CD14-positive monocyte (primary cell): ENCODE measurements around the gene HDGFL3. TPM values are rescaled to one million over a fixed set of nuclear protein-coding genes. Genes with fewer than 3 reads are reported as not detected.
A peak's percentile ranks its signal among the peaks of the same experiment; 100 is the strongest.

Source experiments
- DNase-seq, 3 donors: peaks; one replicate each; pipeline ENCODE4 v3.0.0-alpha.2; 2011 to 2022
- H2AFZ ChIP-seq: 2 replicates; pipeline ENCODE4 v1.6.0; 2012; ENCODE audit warnings: mild to moderate bottlenecking, low read depth, low read length, inconsistent platforms; ENCODE audit not compliant: insufficient read depth, poor library complexity, severe bottlenecking
- H3K27ac ChIP-seq, 2 donors: 1 replicate in 1 of 2; 2 replicates in 1 of 2; pipeline ENCODE4 v1.5.1; 2012 to 2013; ENCODE audit warnings: low read length in 2 of 2, control low read depth in 1 of 2, inconsistent platforms in 1 of 2, low read depth in 1 of 2, mild to moderate bottlenecking in 1 of 2
- H3K27me3 ChIP-seq, 2 donors: one replicate each; pipeline versions ENCODE4 v1.6.0 to v1.6.1; 2011 to 2013; ENCODE audit warnings: low read length in 2 of 2; ENCODE audit not compliant: control insufficient read depth in 2 of 2, insufficient read depth in 2 of 2
- H3K36me3 ChIP-seq, 2 donors: replicated peaks in 1 of 2; 1 replicate in 1 of 2; 2 replicates in 1 of 2; pipeline versions ENCODE4 v1.5.1 to v1.6.1; 2012 to 2013; ENCODE audit warnings: low read length in 2 of 2, control low read depth in 1 of 2, inconsistent platforms in 1 of 2, mild to moderate bottlenecking in 1 of 2; ENCODE audit not compliant: insufficient read depth in 2 of 2, control insufficient read depth in 1 of 2
- H3K4me1 ChIP-seq, 2 donors: 1 replicate in 1 of 2; 2 replicates in 1 of 2; pipeline versions ENCODE4 v1.5.1 to v1.6.1; 2012 to 2013; ENCODE audit warnings: low read length in 2 of 2, control low read depth in 1 of 2, inconsistent platforms in 1 of 2, mild to moderate bottlenecking in 1 of 2, moderate library complexity in 1 of 2; ENCODE audit not compliant: insufficient read depth in 2 of 2, control insufficient read depth in 1 of 2
- H3K4me2 ChIP-seq: replicated peaks from 2 replicates; pipeline ENCODE3; 2012; ENCODE audit warnings: low read length, moderate library complexity, mild to moderate bottlenecking; ENCODE audit not compliant: poor library complexity, severe bottlenecking; ENCODE audit errors: extremely low read depth
- H3K4me3 ChIP-seq, 3 experiments: fragments of 200-600 bp in 1 of 3; sonication (generic) in 1 of 3; replicated peaks in 1 of 3; 1 replicate in 2 of 3; 2 replicates in 1 of 3; pipeline ENCODE4 v1.5.1; 2011 to 2013; ENCODE audit warnings: low read length in 3 of 3, mild to moderate bottlenecking in 3 of 3, control low read depth in 2 of 3, low read depth in 2 of 3, inconsistent platforms in 1 of 3, moderate library complexity in 1 of 3
- H3K79me2 ChIP-seq: 2 replicates; pipeline ENCODE4 v1.6.0; 2012; ENCODE audit warnings: mild to moderate bottlenecking, control low read depth, inconsistent platforms, low read length, moderate library complexity; ENCODE audit not compliant: insufficient read depth
- H3K9ac ChIP-seq: 2 replicates; pipeline ENCODE4 v1.6.0; 2017; ENCODE audit warnings: low read length, mild to moderate bottlenecking; ENCODE audit not compliant: insufficient read depth, poor library complexity, severe bottlenecking
- H3K9me3 ChIP-seq, 2 donors: replicated peaks in 1 of 2; 1 replicate in 1 of 2; 2 replicates in 1 of 2; pipeline versions ENCODE4 v1.5.1 to v1.6.1; 2012 to 2013; ENCODE audit warnings: low read length in 2 of 2, control low read depth in 1 of 2; ENCODE audit not compliant: control insufficient read depth in 1 of 2, insufficient read depth in 1 of 2
- H4K20me1 ChIP-seq: 2 replicates; pipeline ENCODE4 v1.6.0; 2012; ENCODE audit warnings: mild to moderate bottlenecking, low read length, control low read depth, moderate library complexity; ENCODE audit not compliant: insufficient read depth
- H3K27ac Mint-ChIP-seq, 7 donors: one replicate each; pipeline ENCODE4 v1.8.0; 2020; ENCODE audit warnings: mild to moderate bottlenecking in 7 of 7, mixed read lengths in 7 of 7, moderate library complexity in 6 of 7, inconsistent platforms in 2 of 7
- H3K27me3 Mint-ChIP-seq, 3 donors: one replicate each; pipeline ENCODE4 v1.8.0; 2021 to 2022; ENCODE audit warnings: low read depth in 3 of 3, mild to moderate bottlenecking in 3 of 3, mixed read lengths in 3 of 3, moderate library complexity in 3 of 3, inconsistent platforms in 1 of 3
- H3K36me3 Mint-ChIP-seq, 2 donors: one replicate each; pipeline ENCODE4 v1.8.0; 2020; ENCODE audit warnings: mixed read lengths in 2 of 2, inconsistent platforms in 1 of 2, mild to moderate bottlenecking in 1 of 2
- H3K4me1 Mint-ChIP-seq: one replicate; pipeline ENCODE4 v1.8.0; 2020; ENCODE audit warnings: mild to moderate bottlenecking, mixed read lengths
- H3K4me3 Mint-ChIP-seq, 2 donors: one replicate each; pipeline ENCODE4 v1.8.0; 2020; ENCODE audit warnings: mild to moderate bottlenecking in 2 of 2, mixed read lengths in 2 of 2, moderate library complexity in 1 of 2
- H3K9me3 Mint-ChIP-seq, 7 donors: one replicate each; pipeline ENCODE4 v1.8.0; 2020 to 2022; ENCODE audit warnings: mixed read lengths in 7 of 7, mild to moderate bottlenecking in 6 of 7, moderate library complexity in 6 of 7, inconsistent platforms in 2 of 7
- CTCF ChIP-seq: fragments of 200-600 bp; IDR thresholded peaks from one replicate; pipeline ENCODE4 v1.8.0; 2022; ENCODE audit warnings: antibody characterized with exemption, mild to moderate bottlenecking
- WGBS: methylation state at CpG from one replicate; pipeline ENCODE4 v1.1.5; 2013; ENCODE audit warnings: missing lambda C conversion rate; ENCODE audit not compliant: insufficient coverage; 5-methylcytosine and 5-hydroxymethylcytosine counted together
- intact Hi-C, 2 donors: fragments of 100-400 bp; cut with micrococcal nuclease; formaldehyde crosslinking; loops; one replicate each; pipeline versions ENCODE4 v1.15.0 to v1.15.1; 2023
- polyA plus RNA-seq, 3 donors: library from polyadenylated mRNA; depleted of rRNA in 1 of 3; unstranded in 2 of 3; stranded (reverse) in 1 of 3; fragments of 300-500 nt in 2 of 3; fragments of >200 nt in 1 of 3; fragmentation: Illumina TruSeq in 2 of 3; gene quantifications; 1 replicate in 2 of 3; 2 replicates in 1 of 3; pipeline ENCODE4 v1.2.3, GENCODE V29; 2012 to 2021

Gene HDGFL3
- polyA plus RNA-seq, 3 donors: 0.35 to 1.1 (median 0.69) TPM

GRCh38 chr15:83206526-83207008 lies 1.1 kb downstream of the HDGFL3 start:
- Histone ChIP-seq H3K4me1 (peaks cover 11 to 16% of the 10 kb centered on the region in 2 donors), H3K4me3 (peak overlapping the region; percentile 44 to 81 (median 75)), H2AFZ (peak overlapping the region; percentile 92), H3K9ac (peak overlapping the region; percentile 71), H3K9me3 (no peaks in the 10 kb centered on the region), H3K27me3 (peaks cover 37 to 44% of the 10 kb centered on the region in 2 donors), H4K20me1 (no peaks in the 10 kb centered on the region), H3K36me3 (no peaks in the 10 kb centered on the region), H3K79me2 (no peaks in the 10 kb centered on the region), H3K27ac (no peak overlapping the region), H3K4me2 (peak overlapping the region; percentile 80)
- Mint-ChIP-seq H3K27ac (peak overlapping the region in 1 of 7 donors; percentile 63), H3K4me1 (peaks cover 11% of the 10 kb centered on the region), H3K27me3 (peaks cover 10 to 17% (median 10%) of the 10 kb centered on the region in 3 donors), H3K4me3 (peak overlapping the region; percentile 86 to 89), H3K36me3 (peaks cover 0 to 10% of the 10 kb centered on the region in 2 donors), H3K9me3 (peaks cover 0 to 6% (median 1%) of the 10 kb centered on the region in 7 donors)
- DNase-seq: no peak
- TF ChIP-seq CTCF: no peak
- intact Hi-C loops: no loop called here
- 2% methylated on average over 25 of the region's 25 CpGs for WGBS

DNA sequence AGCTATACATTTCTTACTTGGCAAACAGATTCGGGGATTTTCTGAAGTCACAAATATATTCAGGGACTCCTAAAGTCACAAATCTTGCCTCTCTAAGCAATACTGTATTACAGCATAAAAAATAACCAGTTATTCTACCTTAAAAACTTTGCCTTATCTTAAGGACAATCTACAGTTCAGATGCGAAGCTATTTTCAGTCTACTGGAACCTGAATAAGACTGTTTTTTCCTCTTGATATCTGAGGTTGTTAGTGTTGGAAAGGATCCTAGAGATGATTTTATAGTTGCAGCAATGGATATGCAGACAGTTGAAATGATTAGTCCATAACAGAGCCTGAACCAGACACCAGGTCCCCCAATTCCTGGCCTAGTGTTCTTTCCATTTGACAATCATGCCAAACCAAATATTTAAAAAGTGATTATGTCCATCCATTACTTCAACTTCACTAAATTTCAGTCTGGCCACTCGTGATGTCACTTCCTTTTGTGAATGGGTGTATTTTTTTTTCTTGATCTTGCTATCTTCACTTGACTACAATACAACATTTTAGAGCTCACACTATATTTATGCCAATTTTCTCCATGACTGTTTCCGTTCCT lies 1.8 kb downstream of the HDGFL3 start:
- no peak overlapping the region for H2AFZ ChIP-seq

More for the DNA sequence above, 1.8 kb downstream of the HDGFL3 start:
- Histone ChIP-seq H3K36me3 (no peaks in the 10 kb centered on the region), H3K4me2 (peak overlapping the region; percentile 80), H4K20me1 (no peaks in the 10 kb centered on the region), H3K27ac (no peak overlapping the region), H3K9ac (no peak overlapping the region), H3K4me3 (peak overlapping the region in 1 of 3 experiments; percentile 81), H3K9me3 (no peaks in the 10 kb centered on the region), H3K27me3 (peaks cover 35 to 44% of the 10 kb centered on the region in 2 donors), H3K79me2 (no peaks in the 10 kb centered on the region), H3K4me1 (peaks cover 11 to 16% of the 10 kb centered on the region in 2 donors)
- no CpG with 5 or more reads among the region's 4 CpGs for WGBS
- no peak overlapping the region for H3K27ac Mint-ChIP-seq
- H3K9me3 Mint-ChIP-seq: peaks cover 0 to 6% (median 1%) of the 10 kb centered on the region in 7 donors
- H3K36me3 Mint-ChIP-seq: peaks cover 0 to 10% of the 10 kb centered on the region in 2 donors
- intact Hi-C loops: no loop called here
- TF ChIP-seq CTCF: no peak
- peak in 1 of 3 donors; percentile 5 for DNase-seq
- H3K4me1 Mint-ChIP-seq: peaks cover 11% of the 10 kb centered on the region
- H3K4me3 Mint-ChIP-seq: peak overlapping the region; percentile 86 to 89
- peaks cover 10 to 17% (median 10%) of the 10 kb centered on the region in 3 donors for H3K27me3 Mint-ChIP-seq
